LNCAP (cell line): ENCODE measurements around the gene MAB21L2.

ENCODE experiments used
- TF ChIP-seq, protein P1 (sequence below): fragments of 450-650 bp; IDR thresholded peaks from 2 replicates; pipeline ENCODE4 v1.5.1; 2017; ENCODE audit warnings: mild to moderate bottlenecking

Gene MAB21L2

DNA sequence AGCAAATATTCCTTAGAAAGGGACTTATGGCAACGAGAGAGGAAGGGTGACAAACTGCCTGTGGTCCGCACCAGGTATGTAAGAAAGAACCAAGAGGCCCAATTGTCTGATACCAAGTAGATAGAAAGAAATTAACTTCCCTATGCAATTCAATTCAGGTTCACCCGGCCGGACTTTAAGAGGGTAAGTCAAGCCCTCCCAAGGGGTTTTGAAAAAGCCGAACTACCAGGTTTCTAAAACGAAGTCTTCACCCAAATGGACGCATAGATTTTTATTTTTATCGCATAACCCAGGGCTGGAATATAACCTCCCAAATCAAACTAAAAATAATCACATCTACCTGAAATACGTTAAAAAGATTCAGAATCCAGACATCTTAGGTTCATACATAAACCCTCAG is 1.6 kb upstream of the MAB21L2 start:
- TF ChIP-seq, protein P1, sequence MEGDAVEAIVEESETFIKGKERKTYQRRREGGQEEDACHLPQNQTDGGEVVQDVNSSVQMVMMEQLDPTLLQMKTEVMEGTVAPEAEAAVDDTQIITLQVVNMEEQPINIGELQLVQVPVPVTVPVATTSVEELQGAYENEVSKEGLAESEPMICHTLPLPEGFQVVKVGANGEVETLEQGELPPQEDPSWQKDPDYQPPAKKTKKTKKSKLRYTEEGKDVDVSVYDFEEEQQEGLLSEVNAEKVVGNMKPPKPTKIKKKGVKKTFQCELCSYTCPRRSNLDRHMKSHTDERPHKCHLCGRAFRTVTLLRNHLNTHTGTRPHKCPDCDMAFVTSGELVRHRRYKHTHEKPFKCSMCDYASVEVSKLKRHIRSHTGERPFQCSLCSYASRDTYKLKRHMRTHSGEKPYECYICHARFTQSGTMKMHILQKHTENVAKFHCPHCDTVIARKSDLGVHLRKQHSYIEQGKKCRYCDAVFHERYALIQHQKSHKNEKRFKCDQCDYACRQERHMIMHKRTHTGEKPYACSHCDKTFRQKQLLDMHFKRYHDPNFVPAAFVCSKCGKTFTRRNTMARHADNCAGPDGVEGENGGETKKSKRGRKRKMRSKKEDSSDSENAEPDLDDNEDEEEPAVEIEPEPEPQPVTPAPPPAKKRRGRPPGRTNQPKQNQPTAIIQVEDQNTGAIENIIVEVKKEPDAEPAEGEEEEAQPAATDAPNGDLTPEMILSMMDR, result no peak

DNA sequence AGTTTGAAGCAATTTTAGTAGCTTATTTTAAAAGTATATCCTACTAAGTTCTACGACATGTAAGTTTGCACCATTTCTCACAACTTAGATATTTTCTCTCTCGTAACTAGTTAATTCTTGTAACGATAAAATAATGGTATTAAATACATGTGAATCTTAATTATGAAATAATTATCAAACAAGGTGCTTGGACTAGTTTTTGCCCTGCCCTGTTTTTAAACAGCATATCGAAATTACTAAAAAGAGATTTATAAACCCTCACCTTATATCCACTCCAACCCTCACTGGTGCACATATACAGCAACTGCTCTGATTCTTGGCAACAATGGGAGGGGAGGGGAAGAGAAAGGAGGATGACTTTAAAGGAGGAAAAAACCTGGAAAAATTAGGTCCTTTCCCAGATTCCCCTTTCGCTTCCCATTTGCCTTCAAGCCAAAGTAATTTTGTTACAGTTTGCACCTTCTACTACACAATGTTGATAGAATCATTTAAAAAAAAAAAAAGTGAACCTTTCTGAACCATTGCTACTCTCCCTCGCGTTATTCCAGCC is 820 bp upstream of the MAB21L2 start:
- TF ChIP-seq, protein P1, result no peak

DNA sequence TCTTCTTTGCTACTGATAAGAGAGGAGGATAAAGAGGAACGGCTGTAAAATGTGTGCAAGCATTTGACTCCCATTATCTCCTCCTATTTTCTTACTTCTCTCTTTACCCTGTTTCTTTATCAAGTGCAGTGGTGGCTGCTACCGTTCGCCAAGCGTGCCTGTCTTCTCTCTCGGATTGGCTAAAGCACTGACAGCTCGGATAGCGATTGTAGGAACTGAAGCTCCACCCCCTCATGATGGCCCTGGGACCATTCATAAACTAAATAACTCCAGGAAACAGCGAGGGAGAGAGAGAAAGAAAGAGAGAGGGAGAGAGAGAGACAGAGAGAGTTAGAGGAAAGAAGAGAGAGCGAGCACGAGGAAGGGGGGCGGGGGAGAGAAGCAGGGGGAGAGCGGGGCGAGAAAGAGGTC is 305 bp upstream of the MAB21L2 start:
- TF ChIP-seq, protein P1, result no peak

DNA sequence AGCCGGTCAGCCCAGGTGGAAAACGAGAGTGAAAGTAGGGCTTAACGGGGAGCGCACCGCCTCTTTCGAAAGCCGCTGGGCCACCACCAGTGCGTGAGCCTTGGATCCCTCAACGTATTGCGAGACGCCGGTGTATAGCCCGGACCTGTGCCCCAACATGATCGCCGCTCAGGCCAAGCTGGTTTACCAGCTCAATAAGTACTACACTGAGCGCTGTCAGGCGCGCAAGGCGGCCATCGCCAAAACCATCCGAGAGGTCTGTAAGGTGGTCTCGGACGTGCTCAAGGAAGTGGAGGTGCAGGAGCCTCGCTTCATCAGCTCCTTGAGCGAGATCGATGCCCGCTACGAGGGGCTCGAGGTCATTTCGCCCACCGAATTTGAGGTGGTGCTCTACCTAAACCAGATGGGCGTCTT is 929 bp downstream of the MAB21L2 start:
- TF ChIP-seq, protein P1, result no peak

DNA sequence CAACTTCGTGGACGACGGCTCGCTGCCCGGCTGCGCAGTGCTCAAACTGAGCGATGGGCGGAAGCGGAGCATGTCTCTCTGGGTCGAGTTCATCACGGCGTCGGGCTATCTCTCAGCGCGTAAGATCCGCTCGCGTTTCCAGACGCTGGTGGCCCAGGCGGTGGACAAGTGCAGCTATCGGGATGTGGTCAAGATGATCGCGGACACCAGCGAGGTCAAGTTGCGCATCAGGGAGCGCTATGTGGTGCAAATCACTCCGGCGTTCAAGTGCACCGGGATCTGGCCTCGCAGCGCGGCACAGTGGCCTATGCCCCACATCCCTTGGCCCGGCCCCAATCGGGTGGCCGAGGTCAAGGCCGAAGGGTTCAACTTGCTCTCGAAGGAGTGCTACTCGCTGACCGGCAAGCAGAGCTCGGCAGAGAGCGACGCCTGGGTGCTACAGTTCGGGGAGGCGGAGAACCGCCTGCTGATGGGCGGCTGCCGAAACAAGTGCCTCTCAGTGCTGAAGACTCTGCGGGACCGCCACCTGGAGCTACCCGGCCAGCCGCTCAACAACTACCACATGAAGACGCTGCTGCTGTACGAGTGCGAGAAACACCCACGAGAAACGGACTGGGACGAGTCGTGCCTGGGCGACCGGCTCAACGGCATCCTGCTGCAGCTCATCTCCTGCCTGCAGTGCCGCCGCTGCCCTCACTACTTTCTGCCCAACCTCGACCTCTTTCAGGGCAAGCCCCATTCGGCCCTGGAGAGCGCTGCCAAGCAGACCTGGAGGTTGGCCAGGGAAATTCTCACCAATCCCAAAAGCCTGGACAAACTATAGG is 1.5 kb downstream of the MAB21L2 start:
- TF ChIP-seq, protein P1, result no peak

DNA sequence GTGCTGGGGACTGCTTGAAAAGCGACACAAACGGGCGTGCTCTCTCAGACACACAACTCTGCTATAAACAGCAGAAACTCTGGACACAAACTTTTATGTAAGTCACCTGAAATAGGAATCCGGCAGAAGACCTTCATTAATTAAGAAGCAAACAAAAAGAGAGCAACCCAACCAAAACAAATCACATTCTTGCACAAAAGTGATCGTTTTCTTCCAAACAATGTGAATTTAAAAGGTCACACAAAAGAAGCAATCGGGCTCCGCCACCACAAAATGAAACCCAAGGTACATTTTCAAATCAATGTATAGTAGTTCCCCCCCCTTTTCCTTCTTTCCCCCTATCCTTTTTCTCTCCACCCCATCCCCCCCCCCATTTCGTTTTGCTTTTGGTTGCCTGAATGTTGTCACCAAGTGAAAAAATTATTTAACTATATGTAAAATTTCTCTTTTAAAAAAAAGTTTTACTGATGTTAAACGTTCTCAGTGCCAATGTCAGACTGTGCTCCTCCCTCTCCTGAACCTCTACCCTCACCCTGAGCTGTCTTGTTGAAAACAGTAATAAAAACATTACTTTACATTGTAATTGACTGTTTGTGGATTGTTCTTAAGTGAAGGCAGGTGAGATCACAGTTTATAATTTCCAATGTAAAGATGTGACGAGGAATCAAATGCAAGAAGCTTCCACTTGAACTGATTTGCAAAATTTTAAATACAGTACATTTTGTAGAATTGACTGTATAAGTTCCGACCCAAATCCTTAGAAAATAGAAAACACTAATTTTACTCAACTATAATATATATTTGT is 2.4 kb downstream of the MAB21L2 start:
- TF ChIP-seq, protein P1, result no peak

DNA sequence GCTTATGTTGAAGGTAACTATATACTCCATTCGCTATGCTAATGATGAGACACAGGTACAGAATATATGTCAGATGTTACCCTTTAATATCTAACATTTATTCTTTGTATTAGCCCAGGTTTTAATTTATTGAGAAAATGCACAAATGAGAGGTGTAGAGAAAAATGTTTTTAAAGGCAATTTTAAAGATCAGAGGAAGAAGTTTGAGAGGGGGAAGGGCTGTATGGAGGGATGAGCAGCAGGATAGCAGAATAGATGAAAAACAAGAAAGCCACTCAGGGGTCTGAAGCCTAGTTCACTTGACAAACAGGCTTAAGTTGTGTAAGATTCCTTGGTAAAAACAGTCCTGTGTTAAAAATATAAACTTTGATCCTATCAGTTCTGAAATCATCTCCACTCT is 3.7 kb downstream of the MAB21L2 start:
- TF ChIP-seq, protein P1, result no peak
